Thyroid gland (tissue), 4 donors: ENCODE measurements around the gene RPS6KA5.

Experiments
- CTCF ChIP-seq, 6 experiments: fragments of 200-600 bp in 3 of 6; fragments of 450-650 bp in 3 of 6; sonication (generic) in 3 of 6; IDR thresholded peaks; one replicate each; pipeline ENCODE4 v1.5.1; 2016 to 2019; ENCODE audit warnings: antibody characterized with exemption in 6 of 6, mild to moderate bottlenecking in 2 of 6, inconsistent platforms in 1 of 6, moderate library complexity in 1 of 6
- POLR2A ChIP-seq, 2 donors: fragments of 450-650 bp; IDR thresholded peaks; one replicate each; pipeline ENCODE4 v1.6.1; 2017; ENCODE audit warnings: antibody characterized with exemption in 2 of 2, mild to moderate bottlenecking in 2 of 2, moderate library complexity in 1 of 2

GRCh38 chr14:90799420-90799819 is 261.0 kb downstream of the RPS6KA5 start:
- TF ChIP-seq CTCF (IDR thresholded peaks at IDR 0.05) (no peak), POLR2A (IDR thresholded peaks at IDR 0.05) (no peak)
